Measurements from ENCODE around the gene PMM2.

DNA sequence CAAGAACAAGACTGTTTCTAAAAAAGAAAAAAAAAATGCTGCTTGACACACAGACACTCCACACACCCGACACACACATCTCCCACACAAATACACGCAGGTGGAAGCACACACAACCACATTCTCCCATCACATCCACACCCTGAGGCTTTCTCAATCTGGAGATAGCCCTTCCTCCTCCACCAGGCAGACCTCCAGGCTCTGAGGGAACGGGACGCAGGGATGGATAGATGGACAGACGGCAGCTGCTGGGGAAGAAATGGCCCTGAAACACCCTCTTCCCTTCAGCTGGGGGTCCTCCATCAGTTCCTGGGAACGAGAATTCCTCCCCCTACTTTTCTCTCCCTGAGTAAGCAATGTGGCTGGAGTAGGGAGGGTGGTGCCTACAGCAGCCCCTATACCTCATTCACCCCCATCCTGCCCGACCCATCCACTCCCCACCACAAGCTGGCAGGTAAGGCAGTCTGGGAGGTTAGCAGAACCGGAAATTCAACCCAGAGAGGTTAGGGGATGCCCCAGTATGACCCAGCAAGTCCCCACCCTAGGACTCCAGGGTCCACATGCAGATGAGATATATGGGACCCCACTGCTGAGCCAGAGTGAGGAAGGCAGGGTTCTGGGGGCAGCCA is 80.4 kb downstream of the PMM2 start:
- no peak for TF ChIP-seq POLR2A (IDR thresholded peaks at IDR 0.05)
- TF ChIP-seq, protein P1, sequence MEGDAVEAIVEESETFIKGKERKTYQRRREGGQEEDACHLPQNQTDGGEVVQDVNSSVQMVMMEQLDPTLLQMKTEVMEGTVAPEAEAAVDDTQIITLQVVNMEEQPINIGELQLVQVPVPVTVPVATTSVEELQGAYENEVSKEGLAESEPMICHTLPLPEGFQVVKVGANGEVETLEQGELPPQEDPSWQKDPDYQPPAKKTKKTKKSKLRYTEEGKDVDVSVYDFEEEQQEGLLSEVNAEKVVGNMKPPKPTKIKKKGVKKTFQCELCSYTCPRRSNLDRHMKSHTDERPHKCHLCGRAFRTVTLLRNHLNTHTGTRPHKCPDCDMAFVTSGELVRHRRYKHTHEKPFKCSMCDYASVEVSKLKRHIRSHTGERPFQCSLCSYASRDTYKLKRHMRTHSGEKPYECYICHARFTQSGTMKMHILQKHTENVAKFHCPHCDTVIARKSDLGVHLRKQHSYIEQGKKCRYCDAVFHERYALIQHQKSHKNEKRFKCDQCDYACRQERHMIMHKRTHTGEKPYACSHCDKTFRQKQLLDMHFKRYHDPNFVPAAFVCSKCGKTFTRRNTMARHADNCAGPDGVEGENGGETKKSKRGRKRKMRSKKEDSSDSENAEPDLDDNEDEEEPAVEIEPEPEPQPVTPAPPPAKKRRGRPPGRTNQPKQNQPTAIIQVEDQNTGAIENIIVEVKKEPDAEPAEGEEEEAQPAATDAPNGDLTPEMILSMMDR (IDR thresholded peaks at IDR 0.05) = no peak

Measured in gastroesophageal sphincter (tissue), 3 donors.